WERI-Rb-1 (cell line): Measurements from ENCODE around the gene BOC.

Experiments used
- DNase-seq: peaks from one replicate; pipeline ENCODE4 v3.0.0-alpha.2; 2020
- H3K27ac ChIP-seq: fragments of 250-450 bp; sonication (Bioruptor Pico); 2 replicates; pipeline ENCODE4 v1.5.1; 2020; ENCODE audit warnings: mild to moderate bottlenecking, moderate library complexity
- H3K27me3 ChIP-seq: fragments of 250-450 bp; sonication (Bioruptor Pico); 2 replicates; pipeline ENCODE4 v1.5.1; 2021; ENCODE audit warnings: mild to moderate bottlenecking, low read depth, moderate library complexity; ENCODE audit not compliant: insufficient read depth, severe bottlenecking
- H3K36me3 ChIP-seq: fragments of 250-450 bp; sonication (Bioruptor Pico); 2 replicates; pipeline ENCODE4 v1.5.1; 2020; ENCODE audit warnings: mild to moderate bottlenecking, moderate library complexity
- H3K4me3 ChIP-seq: 2 replicates; pipeline ENCODE4 v1.5.1; 2011; ENCODE audit warnings: low read depth, mild to moderate bottlenecking, control low read depth, low read length
- H3K9me3 ChIP-seq: fragments of 250-450 bp; sonication (Bioruptor Pico); 2 replicates; pipeline ENCODE4 v1.5.1; 2021; ENCODE audit warnings: mild to moderate bottlenecking, moderate library complexity; ENCODE audit not compliant: severe bottlenecking
- CTCF ChIP-seq: IDR thresholded peaks from 2 replicates; pipeline ENCODE4 v1.5.1; 2011; ENCODE audit warnings: low read depth, mild to moderate bottlenecking, control low read depth, inconsistent platforms, low read length

The BOC gene

GRCh38 chr3:113242096-113242581, 30.8 kb downstream of the BOC start:
- no peaks in the 10 kb centered on the region for H3K9me3 ChIP-seq
- peak overlapping the region; percentile 15 for H3K4me3 ChIP-seq
- H3K27ac ChIP-seq, result peak overlapping the region; percentile 52
- TF ChIP-seq CTCF, result no peak
- no peaks in the 10 kb centered on the region for H3K36me3 ChIP-seq
- peak; percentile 24 for DNase-seq
- no peaks in the 10 kb centered on the region for H3K27me3 ChIP-seq

GRCh38 chr3:113243071-113243470, 31.7 kb downstream of the BOC start:
- Histone ChIP-seq H3K36me3 (no peaks in the 10 kb centered on the region), H3K27me3 (no peaks in the 10 kb centered on the region), H3K4me3 (peak overlapping the region; percentile 15; the same call in 1 of the 2 replicates), H3K9me3 (no peaks in the 10 kb centered on the region), H3K27ac (no peak overlapping the region; the same call in 1 of the 2 replicates)
- TF ChIP-seq CTCF, result no peak
- DNase-seq, result no peak

- peak; percentile 61 for DNase-seq
- Histone ChIP-seq H3K36me3 (no peaks in the 10 kb centered on the region), H3K9me3 (no peaks in the 10 kb centered on the region), H3K4me3 (no peak overlapping the region), H3K27ac (no peak overlapping the region), H3K27me3 (no peaks in the 10 kb centered on the region)
- TF ChIP-seq CTCF, result no peak
Observed at GRCh38 chr3:113243846-113244245, 32.5 kb downstream of the BOC start.

- TF ChIP-seq CTCF, result no peak
- DNase-seq, result no peak
- H3K36me3 ChIP-seq, result no peaks in the 10 kb centered on the region
- no peaks in the 10 kb centered on the region for H3K27me3 ChIP-seq
- H3K4me3 ChIP-seq, result no peak overlapping the region
- no peaks in the 10 kb centered on the region for H3K9me3 ChIP-seq
- no peak overlapping the region for H3K27ac ChIP-seq
Observed at GRCh38 chr3:113245761-113246161, 34.4 kb downstream of the BOC start.

- no peak for TF ChIP-seq CTCF
- DNase-seq, result no peak
- Histone ChIP-seq H3K9me3 (no peaks in the 10 kb centered on the region), H3K27me3 (no peaks in the 10 kb centered on the region), H3K4me3 (no peak overlapping the region), H3K27ac (no peak overlapping the region), H3K36me3 (no peaks in the 10 kb centered on the region)
Observed at GRCh38 chr3:113247068-113247467, 35.7 kb downstream of the BOC start.

- H3K27ac ChIP-seq, result no peak overlapping the region
- H3K36me3 ChIP-seq, result no peaks in the 10 kb centered on the region
- H3K27me3 ChIP-seq, result no peaks in the 10 kb centered on the region
- no peak for DNase-seq
- no peaks in the 10 kb centered on the region for H3K9me3 ChIP-seq
- no peak overlapping the region for H3K4me3 ChIP-seq
- TF ChIP-seq CTCF, result no peak
Observed at GRCh38 chr3:113247675-113248458, 36.5 kb downstream of the BOC start.
